Esophagus muscularis mucosa (tissue), 4 donors: ENCODE results near the gene SERINC4. TPM values are rescaled to one million over a fixed set of nuclear protein-coding genes. Genes with fewer than 3 reads are reported as not detected.
A peak's percentile ranks its signal among the peaks of the same experiment; 100 is the strongest.

ENCODE experiments used
- DNase-seq: peaks from one replicate; pipeline ENCODE4 v3.0.0-alpha.2; 2017; ENCODE audit errors: extremely low spot score
- H3K27ac ChIP-seq, 4 donors: fragments of 200-600 bp; sonication (generic); replicated peaks in 1 of 4; 1 replicate in 3 of 4; 2 replicates in 1 of 4; pipeline ENCODE4 v1.5.1; 2016 to 2019; ENCODE audit warnings: mild to moderate bottlenecking in 1 of 4
- H3K27me3 ChIP-seq, 4 donors: fragments of 200-600 bp; sonication (generic); one replicate each; pipeline versions ENCODE4 v1.5.1 to v1.6.0; 2016 to 2019
- H3K36me3 ChIP-seq, 4 donors: fragments of 200-600 bp; sonication (generic); one replicate each; pipeline ENCODE4 v1.5.1; 2016 to 2019
- H3K4me1 ChIP-seq, 4 donors: fragments of 200-600 bp; sonication (generic); one replicate each; pipeline ENCODE4 v1.5.1; 2016 to 2019
- H3K4me3 ChIP-seq, 4 donors: fragments of 200-600 bp; sonication (generic); 1 replicate in 2 of 4; 2 replicates in 2 of 4; pipeline ENCODE4 v1.5.1; 2016 to 2019; ENCODE audit warnings: mild to moderate bottlenecking in 4 of 4, moderate library complexity in 1 of 4
- H3K9me3 ChIP-seq, 4 donors: fragments of 200-600 bp; sonication (generic); 1 replicate in 3 of 4; 2 replicates in 1 of 4; pipeline ENCODE4 v1.5.1; 2016 to 2019
- EP300 ChIP-seq: sonication (generic); formaldehyde crosslinking; IDR thresholded peaks from one replicate; pipeline ENCODE4 v1.6.1; 2017; ENCODE audit warnings: antibody characterized with exemption
- POLR2A ChIP-seq: fragments of 450-650 bp; IDR thresholded peaks from one replicate; pipeline ENCODE4 v1.6.1; 2017; ENCODE audit warnings: antibody characterized with exemption, moderate library complexity, mild to moderate bottlenecking, low read depth
- POLR2AphosphoS5 ChIP-seq, 2 donors: sonication (generic); formaldehyde crosslinking; IDR thresholded peaks; one replicate each; pipeline ENCODE4 v1.6.1; 2017; ENCODE audit warnings: antibody characterized with exemption in 2 of 2
- WGBS: methylation state at CpG from one replicate; pipeline ENCODE4 v1.1.5; 2018; 5-methylcytosine and 5-hydroxymethylcytosine counted together
- intact Hi-C: fragments of 100-400 bp; cut with DNase I; formaldehyde crosslinking; loops from one replicate; pipeline ENCODE4 v1.15.1; 2023
- total RNA-seq, 4 donors: library from RNA; depleted of rRNA; stranded (reverse); fragments of >200 nt; gene quantifications; one replicate each; pipeline versions ENCODE4 v1.1.0 to v1.2.1, GENCODE V29; 2016
- TF ChIP-seq, protein P1 (sequence below), 3 experiments: fragments of 200-600 bp in 2 of 3; fragments of 450-650 bp in 1 of 3; sonication (generic) in 2 of 3; IDR thresholded peaks; one replicate each; pipeline ENCODE4 v1.5.1; 2017 to 2019; ENCODE audit warnings: antibody characterized with exemption in 3 of 3, mild to moderate bottlenecking in 2 of 3, moderate library complexity in 1 of 3

SERINC4 gene
- total RNA-seq, 4 donors from 2014 or later, result not detected

GRCh38 chr15:43775411-43775965, 24.5 kb downstream of the SERINC4 start:
- H3K4me3 ChIP-seq, result peak overlapping the region in 1 of 4 donors; percentile 69
- peaks cover 19 to 36% (median 34%) of the 10 kb centered on the region in 4 donors for H3K36me3 ChIP-seq
- peaks cover 9 to 27% (median 23%) of the 10 kb centered on the region in 4 donors for H3K4me1 ChIP-seq
- TF ChIP-seq EP300 (no peak), POLR2AphosphoS5 (IDR thresholded peaks at IDR 0.05) (peak; percentile 23 to 31), POLR2A (no peak)
- TF ChIP-seq, protein P1, sequence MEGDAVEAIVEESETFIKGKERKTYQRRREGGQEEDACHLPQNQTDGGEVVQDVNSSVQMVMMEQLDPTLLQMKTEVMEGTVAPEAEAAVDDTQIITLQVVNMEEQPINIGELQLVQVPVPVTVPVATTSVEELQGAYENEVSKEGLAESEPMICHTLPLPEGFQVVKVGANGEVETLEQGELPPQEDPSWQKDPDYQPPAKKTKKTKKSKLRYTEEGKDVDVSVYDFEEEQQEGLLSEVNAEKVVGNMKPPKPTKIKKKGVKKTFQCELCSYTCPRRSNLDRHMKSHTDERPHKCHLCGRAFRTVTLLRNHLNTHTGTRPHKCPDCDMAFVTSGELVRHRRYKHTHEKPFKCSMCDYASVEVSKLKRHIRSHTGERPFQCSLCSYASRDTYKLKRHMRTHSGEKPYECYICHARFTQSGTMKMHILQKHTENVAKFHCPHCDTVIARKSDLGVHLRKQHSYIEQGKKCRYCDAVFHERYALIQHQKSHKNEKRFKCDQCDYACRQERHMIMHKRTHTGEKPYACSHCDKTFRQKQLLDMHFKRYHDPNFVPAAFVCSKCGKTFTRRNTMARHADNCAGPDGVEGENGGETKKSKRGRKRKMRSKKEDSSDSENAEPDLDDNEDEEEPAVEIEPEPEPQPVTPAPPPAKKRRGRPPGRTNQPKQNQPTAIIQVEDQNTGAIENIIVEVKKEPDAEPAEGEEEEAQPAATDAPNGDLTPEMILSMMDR (IDR thresholded peaks at IDR 0.05), result peak; percentile 16 to 27 (median 26)
- no peak for DNase-seq
- WGBS, result 100% methylated on average over 1 of the region's 1 CpG
- H3K27ac ChIP-seq, result peak overlapping the region; percentile 84 to 94 (median 92)
- no peaks in the 10 kb centered on the region for H3K9me3 ChIP-seq
- intact Hi-C loops, result no loop called here
- H3K27me3 ChIP-seq, result no peaks in the 10 kb centered on the region

DNA sequence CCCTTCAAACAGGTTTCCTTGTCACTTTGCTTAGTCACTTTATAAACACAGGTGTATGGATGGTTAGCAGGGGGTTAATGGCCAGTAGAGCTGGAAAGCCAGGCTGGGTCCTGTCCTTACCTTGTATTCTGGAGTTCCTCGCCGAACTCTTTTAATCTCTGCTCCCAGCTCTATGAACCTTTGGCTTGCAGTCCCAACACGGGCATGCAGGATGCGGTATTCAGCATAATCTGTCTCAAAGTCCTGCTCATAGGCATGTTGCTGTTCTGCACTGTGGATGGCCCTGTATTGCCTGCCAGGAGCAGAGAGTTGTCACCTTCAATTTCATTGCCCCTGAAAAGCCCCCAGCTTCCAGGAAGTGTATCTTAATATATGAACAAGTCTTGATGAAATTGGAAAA, 26.0 kb downstream of the SERINC4 start:
- WGBS, result 74% methylated on average over 4 of the region's 4 CpGs
- peaks cover 24 to 48% (median 46%) of the 10 kb centered on the region in 4 donors for H3K36me3 ChIP-seq

GRCh38 chr15:43772624-43773023, 27.4 kb downstream of the SERINC4 start:
- TF ChIP-seq POLR2AphosphoS5 (IDR thresholded peaks at IDR 0.05) (no peak), EP300 (no peak)
- TF ChIP-seq, protein P1 (IDR thresholded peaks at IDR 0.05), result no peak
- Histone ChIP-seq H3K27ac (no peak overlapping the region), H3K4me3 (no peak overlapping the region), H3K9me3 (no peaks in the 10 kb centered on the region), H3K36me3 (peaks cover 36 to 63% (median 61%) of the 10 kb centered on the region in 4 donors), H3K4me1 (peaks cover 4 to 21% (median 17%) of the 10 kb centered on the region in 4 donors), H3K27me3 (no peaks in the 10 kb centered on the region)
- intact Hi-C loops, result no loop called here
- DNase-seq, result no peak

More for the DNA sequence above, 26.0 kb downstream of the SERINC4 start:
- Histone ChIP-seq H3K9me3 (no peaks in the 10 kb centered on the region), H3K4me3 (no peak overlapping the region), H3K27me3 (no peaks in the 10 kb centered on the region), H3K27ac (peak overlapping the region in 1 of 4 donors; percentile 94), H3K4me1 (peaks cover 9 to 27% (median 23%) of the 10 kb centered on the region in 4 donors)
- DNase-seq, result no peak
- TF ChIP-seq, protein P1 (IDR thresholded peaks at IDR 0.05), result no peak
- no peak for TF ChIP-seq EP300
- TF ChIP-seq POLR2AphosphoS5 (IDR thresholded peaks at IDR 0.05), result no peak
- TF ChIP-seq POLR2A, result no peak
- intact Hi-C loops, result no loop called here

DNA sequence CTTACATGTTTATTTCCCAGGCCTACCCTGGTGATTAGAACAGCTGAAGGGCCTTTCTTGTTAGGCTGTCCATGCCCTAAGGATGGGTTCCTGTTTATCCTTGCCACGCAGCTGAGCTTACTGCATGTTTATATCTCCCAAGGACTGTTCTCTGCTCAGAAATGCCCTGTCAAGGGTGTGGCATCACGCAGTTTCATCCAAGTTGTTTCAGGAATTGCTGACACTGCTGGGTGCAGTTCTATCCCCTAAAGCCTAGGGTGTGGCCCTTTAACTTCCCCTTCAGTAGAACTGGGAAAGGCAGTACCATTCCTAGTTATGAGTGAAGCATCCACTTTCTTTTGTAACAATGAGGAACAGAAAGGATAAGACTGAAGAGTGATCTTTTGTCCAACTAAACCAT, 28.2 kb downstream of the SERINC4 start:
- intact Hi-C loops, result no loop called here
- WGBS, result 49% methylated on average over 2 of the region's 2 CpGs
- peaks cover 4 to 15% (median 14%) of the 10 kb centered on the region in 4 donors for H3K4me1 ChIP-seq
- H3K4me3 ChIP-seq, result no peak overlapping the region
- peaks cover 42 to 71% (median 69%) of the 10 kb centered on the region in 4 donors for H3K36me3 ChIP-seq
- peak overlapping the region in 1 of 4 donors; percentile 5 for H3K27ac ChIP-seq
- no peaks in the 10 kb centered on the region for H3K27me3 ChIP-seq
- TF ChIP-seq, protein P1 (IDR thresholded peaks at IDR 0.05), result no peak
- TF ChIP-seq EP300 (no peak), POLR2A (no peak), POLR2AphosphoS5 (IDR thresholded peaks at IDR 0.05) (no peak)
- DNase-seq, result no peak
- H3K9me3 ChIP-seq, result no peaks in the 10 kb centered on the region
